ENCODE data around the gene KCNE1. TPM values are rescaled to one million over a fixed set of nuclear protein-coding genes. Genes with fewer than 3 reads are reported as not detected.
"Not testable (repeated sequence)": the region's sequence is repeated elsewhere in the genome, so short reads cannot be mapped to it uniquely, and the experiment has no call there.

Gene KCNE1
- polyA plus RNA-seq (ENCODE audit: insufficient read length), result 0.18 TPM
- long read RNA-seq, donor 1, result 0 reads
- long read RNA-seq, donor 2, result 0 reads
- long read RNA-seq, donor 3, result 0 reads
- long read RNA-seq, donor 4, result 0 reads
- long read RNA-seq, donor 5, result 0 reads
- long read RNA-seq, donor 6, result 0 reads
- long read RNA-seq, donor 7, result 0 reads
- long read RNA-seq, donor 8, result 0 reads

DNA sequence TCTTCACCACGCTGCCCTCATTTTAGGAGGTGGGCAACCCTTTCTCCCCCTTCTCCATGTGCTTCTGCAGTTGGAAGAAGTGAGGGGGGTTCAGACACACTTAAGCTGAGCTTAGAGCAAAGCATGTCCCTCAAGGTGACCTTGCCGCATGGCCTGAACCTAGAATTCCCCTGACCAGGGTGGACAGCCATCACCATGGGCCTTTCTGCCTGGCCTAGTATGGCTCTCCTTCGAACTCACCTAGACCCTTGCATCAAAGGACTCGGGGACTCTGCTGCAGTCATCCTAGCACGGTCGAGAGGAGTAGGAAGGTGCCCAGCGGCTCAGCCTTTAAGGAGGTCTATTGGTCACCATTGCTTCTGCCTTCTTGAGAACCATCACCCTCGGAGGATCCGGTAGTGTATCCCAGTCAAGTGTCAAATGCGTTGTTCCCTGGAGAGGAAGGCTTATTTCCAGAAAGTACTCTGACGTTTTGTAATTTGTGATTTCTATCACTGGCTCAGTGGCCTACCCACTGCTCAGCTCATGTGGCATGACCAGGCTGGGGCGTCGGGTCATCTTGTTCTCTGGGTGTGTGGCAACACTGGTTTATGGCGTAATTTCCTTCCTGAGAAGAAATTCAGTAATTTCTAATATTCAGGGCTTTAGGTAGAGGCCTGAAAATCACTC lies at the start of gene KCNE1:
Gene KCNE1 (minus strand): TSS at position 424 of the 669 bp plus-strand sequence. CDS start 62,576 bp downstream, outside the sequence.
- no peak for DNase-seq

DNA sequence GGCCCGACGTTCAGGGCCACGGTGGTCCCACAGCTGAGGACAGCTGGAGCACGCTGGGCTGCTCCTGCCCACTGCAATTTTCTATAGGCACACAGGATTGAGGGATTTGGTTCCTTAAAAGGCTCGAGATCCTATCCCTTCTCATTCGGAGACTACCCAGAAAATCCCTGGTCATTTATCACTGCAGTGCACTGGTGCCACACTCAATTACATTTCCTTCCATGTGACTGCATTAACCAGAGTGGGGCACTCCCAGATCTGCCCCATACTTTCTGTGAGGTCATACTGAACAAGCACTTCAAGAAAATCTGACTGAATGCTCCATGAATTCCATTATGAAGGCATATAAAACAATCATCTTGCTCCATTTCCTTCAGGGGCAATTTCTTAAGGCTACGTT lies 49.8 kb upstream of the KCNE1 start:
- DNase-seq, result no peak

DNA sequence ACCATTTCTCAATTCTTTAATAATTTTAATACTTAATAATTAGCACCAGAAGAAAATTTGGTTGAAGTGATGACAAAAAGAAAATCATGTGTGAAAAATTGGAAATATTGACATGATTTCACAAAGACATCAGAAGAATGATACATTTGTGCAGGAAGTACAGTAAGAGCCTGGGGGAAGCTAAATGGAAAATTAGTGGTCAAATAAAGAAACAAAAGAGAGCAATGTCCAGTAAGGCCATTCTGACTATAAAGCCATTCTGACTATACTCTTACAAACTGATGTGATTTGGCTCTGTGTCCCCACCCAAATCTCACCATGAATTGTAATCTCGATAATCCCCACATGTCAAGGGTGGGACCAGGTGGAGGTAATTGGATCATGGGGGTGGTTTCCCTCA lies 48.6 kb upstream of the KCNE1 start:
- no peak for DNase-seq

DNA sequence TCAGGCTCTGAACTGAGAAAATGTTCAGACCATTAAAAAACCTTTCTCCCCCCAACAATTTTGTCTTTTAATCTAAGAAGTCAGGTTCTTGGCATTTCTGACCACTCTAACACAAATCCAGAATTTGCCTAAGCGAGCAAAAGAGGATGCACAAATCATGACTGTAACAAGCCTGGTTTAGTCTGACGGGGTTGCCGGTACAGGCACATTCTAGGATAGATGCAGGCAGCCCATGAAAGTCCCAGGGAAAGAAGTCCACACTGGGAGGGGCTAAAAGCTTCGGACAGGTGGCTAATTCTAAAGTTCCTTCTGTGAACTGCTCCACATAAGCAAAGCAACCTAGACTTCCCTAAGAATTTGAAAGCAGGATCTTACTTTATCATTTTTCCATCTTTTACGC lies 48.0 kb upstream of the KCNE1 start:
- no peak for DNase-seq

DNA sequence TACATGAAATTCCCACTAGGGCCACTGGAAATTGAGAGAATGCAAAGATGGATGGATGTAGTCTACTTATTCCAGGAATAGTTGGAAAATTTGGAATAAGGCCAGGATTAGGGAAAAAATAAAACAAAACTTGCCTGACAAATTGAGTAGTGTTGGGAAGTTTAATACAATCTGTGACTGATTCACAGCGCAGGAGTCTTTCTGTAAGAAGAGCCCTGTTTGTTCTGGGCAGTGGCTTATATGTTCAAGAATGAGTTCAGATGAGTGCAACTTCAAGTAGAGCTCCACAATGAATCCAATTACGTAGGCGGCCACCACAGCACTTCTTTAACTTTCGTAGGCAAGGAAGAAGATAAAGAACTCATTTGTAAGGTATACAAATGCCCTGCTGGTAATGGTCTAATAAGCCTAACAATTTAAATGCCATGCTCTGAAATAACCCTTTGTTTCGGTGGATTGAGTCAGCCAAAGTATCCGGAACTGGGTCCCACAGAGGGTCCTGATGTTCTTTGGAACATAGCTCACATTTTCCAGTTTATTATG lies 47.1 kb upstream of the KCNE1 start:
- DNase-seq, result no peak

DNA sequence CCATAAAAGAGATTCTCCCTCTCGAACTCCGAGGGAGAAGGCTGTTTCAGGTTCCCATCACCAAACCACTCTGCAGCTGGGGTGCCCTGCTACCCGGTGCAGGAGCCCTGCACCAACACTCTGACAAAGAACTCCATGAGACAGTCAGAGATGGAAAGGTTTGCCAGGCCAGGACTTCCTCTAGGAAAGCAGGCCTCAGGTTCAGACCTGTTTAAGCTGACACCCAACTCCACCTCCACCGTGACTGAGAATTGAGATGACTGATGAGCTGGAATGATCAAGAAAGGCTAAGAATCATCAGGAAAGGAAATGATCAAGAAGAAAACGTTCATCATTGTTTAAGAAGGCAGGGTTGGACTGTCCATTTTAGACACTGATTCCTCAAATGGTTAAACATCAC lies 46.2 kb upstream of the KCNE1 start:
- no peak for DNase-seq

DNA sequence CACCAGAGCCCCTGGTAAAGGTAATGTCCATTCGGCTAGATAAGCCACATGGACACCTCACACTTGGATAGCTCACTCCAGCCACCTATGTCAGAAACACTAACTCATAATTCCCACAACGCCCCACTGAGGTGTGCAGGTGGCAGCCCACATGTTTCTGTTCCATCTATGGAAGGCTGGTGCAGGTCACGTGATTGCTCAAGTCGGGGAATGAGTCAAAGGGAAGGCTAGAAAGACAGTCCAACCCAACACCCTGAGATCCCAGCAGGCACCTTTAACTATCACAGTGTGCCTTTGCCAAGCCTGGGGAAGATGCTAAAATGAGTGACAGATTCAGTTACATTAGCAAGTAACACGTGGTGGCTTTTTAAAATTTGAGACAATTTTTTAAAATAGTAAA lies 45.3 kb upstream of the KCNE1 start:
- no peak for DNase-seq

DNA sequence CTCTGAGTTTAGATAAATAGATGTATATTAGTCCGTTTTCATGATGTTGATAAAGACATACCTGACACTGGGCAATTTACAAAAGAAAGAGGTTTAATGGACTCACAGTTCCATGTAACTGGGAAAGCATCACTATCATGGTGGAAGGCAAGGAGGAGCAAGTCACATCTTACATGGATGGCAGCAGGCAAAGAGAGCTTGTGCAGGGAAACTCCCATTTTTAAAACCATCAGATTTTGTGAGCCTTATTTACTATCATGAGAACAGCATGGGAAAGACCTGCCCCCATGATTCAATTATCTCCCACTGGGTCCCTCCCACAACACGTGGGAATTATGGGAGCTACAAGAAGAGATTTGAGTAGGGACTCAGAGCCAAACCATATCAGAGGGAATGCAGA lies 42.7 kb upstream of the KCNE1 start:
- not testable (repeated sequence) for DNase-seq

DNA sequence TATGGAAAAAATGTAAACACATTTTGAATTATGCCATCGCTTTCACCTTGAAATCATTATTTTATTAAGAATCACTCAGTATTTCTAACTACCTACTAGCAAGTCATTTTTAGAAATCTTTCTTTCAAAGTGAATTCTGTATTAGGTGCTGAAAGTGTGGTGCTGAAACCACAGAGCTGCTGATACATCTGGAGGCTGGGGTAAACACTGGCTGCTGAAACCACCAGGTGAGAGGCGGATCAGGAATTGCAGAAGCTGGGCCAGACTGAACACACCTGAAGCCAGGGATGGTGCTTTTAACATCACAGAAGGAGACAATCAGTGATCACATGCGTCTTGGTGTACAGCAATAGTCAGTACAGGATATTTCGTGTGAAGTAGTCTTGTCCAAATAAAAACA lies 42.2 kb upstream of the KCNE1 start:
- DNase-seq, result no peak

DNA sequence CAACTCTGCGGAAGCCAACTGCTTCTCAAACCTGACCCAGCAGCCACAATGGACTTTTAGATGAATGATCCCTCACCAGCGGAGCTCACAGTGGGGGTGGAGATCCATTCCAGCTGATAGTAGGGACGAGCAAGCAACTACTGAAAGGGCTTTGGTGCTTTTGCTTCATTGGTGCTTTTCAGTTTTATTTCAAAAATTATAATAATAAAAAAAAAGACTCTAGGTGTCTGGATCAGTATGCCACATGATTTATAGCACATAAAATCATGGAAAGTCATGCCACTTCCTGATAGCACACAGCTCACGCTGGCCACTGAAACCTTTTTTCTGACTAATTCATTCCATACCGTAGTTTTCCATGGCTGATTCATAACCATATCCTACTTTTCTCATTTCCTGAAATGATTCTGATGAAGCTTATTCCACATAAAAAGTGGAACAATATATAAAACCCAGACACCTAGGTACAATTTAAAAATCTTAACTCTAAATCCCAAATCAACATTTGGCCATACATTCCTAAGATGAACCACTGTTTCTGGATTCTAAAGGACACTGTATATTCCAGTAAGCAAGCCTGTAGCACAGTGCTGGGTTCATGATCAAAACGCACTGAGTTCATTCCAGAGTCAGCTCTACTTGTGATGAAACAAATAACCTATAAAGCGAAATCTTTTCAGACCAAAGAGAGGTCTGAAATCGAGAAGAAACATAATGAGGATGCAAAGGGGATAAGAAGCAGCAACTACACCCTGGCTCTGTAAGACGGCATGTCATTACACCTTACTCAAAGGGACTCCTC lies 41.3 kb upstream of the KCNE1 start:
- no peak for DNase-seq

DNA sequence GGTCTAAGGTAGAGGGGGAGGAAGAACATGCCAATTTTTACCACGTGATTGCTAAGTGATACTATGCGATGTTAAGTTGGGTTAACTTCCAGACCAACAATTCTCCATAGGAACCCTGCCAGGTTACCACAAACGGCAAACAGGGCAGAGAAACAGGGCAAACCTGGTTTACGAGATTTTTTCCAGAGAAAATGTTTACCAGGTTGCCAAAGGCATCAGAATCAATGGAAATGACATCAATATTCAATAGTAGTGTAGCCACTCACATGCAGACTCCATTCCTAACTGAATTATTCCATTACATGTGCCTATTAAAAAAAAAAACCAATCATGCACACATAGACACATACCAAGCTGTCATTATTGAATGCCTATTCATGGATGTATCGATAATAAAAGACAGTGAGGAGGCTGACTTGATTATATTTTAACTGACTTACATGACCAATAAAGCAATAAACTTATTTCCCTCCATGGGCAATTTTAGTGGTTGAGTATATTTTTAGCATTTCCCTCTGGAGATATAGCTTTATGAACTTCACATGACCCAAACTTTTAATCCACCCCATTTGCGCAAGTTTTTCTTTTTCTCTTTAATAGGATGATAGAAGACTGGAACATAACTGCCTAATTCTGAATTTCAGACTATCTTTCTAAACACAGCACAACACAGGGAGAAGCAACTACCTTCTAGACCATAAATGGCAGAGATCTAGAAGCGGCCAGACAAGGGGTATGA lies 40.5 kb upstream of the KCNE1 start:
- DNase-seq, result no peak

DNA sequence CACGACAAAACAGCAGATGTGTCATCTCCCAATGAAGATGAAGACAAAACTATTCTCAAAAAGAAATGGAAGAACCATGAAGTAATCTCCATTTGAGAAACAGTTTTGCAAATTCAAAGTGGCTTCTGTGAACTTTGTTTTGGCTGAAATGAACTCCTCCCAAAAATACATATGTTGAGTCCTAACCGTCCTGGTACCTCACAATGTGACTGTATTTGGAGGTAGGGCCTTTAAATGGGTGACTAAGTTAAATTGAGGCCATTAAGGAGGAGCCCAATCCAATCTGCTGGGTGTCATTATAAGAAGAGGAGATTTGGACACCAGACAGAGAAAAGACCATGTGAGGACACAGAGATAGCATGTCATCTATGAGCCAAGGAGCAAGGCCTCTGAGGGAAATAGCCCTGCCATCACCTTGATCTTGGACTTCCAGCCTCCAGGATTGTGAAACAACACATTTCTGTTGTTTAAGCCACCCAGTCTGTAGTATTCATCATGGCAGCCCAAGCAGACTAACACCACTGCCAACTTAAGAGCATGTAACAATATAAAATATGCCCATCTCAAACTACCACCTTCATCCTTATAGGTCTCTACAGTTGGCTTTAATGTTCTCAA lies 38.3 kb upstream of the KCNE1 start:
- no peak for DNase-seq

DNA sequence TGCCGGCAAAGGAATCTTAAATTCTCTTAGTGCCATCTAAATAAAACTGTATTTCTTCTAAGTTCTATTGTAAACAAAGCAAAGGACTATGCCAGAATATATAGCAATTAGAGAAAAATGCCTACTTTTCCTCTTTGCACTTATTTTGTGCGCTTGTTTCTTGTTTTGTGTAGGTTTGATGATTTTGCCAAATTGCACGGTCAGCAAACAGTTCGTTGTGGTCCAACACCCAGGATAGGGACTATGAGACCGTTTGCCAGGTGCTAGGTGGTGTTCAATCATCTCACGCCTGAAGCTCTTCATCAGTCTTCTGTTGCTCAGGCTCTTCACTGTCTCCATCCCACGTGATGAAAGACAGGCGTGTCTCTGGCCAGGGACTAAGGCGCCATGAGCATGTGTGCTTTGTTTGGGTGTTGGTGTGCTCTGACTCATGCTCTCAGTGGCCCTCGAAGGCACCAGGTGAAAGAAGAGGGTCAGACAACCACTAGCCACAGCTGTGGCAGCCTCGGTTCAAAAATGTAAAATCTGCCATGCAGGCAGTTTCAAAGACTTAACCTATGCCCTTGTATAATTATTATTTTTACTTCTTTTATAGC lies 36.9 kb upstream of the KCNE1 start:
- DNase-seq, result no peak

DNA sequence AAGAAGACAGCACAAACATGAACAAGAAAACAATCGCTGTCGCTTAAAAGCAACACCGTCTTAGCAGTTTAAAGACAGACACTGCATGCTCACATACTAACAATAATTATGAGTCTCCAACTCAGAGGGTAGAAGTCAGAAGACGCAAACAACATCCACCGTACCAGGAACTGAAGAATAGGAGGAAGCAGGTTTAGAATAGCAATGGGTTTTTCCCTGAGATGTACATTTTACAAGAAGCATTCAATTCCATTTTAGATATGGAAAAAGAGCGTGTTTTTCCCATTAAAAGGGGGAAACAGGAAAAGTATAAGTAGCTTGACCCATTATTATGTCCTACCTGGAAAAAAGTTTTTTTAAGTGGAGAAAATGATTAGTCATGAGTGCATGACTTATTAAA lies 34.5 kb upstream of the KCNE1 start:
- DNase-seq, result no peak

DNA sequence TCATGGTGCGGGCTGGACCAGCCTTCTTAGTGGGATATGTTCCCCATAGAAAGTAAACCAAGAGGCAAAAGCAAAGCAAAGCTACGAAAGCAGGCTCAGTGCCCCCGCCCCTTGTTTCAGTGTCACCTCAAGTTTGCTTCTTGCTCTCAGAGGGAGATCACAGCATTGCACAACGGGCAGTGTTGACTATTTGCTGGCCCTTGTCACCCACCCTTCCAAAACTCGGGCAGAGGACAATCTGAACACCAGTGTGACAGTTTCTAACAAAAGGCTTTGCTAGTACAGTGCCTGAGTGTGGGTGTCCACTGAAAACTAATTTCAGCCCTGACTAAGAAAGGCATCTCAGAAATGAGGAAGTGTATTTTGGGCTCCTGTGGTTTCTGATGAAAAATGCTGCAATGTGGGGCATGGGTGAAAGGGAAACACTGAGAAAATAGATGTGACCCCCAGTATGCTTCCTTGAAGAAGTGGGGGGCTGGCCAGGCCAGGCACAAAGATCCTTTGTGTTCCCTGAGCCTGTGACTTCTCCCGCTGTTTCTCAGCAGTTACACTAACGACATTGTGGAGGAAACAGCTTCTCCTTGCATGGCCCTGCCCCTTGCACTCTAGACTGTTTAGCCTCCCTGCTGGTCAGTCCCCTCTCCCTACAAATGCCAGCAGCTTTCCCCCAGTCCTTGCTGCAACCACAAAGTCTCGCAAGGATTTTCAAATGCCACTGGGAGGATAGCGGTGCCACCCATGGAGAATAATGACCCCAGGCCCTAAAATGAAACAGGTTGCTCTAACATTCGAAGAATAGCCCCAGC lies 33.3 kb upstream of the KCNE1 start:
- DNase-seq, result no peak

DNA sequence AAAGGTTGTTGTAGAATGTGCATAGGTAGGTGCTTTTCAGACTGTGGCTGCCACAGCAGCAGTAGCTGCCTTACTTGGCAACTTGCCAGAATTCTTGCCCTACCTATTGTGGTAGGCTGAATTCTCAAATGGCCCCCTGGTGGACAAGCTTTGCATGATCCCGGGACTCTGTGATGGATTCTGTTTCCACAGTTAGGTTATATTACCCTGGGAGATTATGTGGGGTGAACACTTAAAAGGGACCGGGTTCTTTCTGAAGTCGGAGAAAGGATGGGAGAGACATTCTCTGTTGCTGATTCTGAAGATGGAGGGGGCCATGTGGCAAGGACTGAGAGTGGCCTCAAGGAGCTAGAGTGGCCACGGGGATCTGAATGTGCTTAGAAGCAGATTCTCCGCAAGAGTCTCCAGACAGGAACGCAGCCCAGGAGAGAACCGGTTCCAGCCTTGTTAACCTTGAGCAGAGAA lies 32.1 kb upstream of the KCNE1 start:
- DNase-seq, result no peak

DNA sequence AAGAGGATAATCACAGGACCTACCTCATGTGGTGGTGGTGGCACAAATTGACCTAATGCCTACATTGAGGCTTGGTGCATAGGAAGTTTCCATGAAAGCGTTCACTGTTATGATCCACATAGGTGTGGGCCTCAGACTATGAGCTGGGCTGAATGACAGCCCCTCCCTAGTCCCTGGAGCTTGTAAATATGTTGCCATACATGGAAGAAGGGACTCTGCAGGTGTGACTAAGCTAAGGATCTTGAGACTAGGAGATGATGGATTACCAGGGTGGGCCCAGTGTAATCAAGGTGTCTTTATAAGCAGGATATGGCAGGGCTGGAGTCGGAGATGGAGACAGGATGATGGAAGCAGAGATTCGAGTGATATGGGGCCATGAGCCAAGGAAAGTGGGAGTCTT lies 31.0 kb upstream of the KCNE1 start:
- no peak for DNase-seq

DNA sequence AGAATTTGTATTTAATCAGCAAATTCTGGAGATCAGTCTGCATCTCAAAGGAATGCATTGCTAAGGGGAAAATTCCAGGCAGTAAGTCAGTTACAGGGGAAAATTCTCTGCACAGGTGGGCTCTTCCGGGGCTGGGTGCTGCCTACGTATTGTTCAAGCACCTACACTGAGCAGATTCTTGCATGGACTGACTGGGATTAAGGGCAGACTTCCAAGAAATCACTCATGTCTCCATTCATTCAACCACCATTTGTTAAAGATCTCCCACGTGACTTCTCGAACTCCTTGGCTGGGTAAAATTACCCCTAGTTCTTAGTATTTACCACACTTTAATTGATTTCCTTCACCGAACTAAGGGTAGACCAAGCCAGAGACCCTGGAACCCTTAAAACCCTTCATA lies 28.2 kb upstream of the KCNE1 start:
- no peak for DNase-seq

DNA sequence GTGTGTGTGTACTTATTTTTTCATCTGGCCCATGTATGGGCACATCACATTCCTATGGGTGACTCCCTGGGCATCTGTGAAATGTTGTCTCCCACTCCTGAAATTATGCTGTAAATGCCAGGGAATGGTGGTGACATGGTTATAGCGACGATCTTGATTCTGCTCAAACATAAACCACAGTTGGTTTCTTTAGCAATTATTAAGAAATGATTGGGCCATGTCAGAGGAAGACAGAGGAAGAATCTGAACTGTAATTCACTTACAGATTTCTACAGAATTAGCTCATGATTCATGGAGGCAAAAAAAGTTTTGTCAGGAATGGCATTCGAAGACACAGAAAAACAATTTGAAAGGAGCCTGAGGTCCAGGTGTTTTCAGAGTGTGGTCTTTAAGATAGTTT lies 25.8 kb upstream of the KCNE1 start:
- no peak for DNase-seq

DNA sequence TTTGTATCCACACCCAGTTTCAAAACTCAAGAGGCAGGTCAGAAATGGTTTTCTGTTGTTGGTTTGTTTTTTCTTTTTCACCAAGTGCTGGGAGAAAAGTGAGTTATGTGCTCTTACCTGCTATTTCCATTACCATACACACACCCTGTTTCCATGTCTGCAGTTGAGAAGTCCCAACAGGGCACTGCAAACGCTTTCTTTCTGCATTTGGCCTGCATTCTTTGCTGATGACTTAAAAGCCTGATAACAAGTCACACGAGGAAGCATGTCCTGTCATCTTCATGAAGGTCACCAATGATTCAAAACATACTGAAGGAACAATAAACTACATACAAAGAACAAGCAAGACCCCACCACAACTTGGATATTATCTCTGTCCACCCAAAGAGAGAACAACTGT lies 24.8 kb upstream of the KCNE1 start:
- no peak for DNase-seq

DNA sequence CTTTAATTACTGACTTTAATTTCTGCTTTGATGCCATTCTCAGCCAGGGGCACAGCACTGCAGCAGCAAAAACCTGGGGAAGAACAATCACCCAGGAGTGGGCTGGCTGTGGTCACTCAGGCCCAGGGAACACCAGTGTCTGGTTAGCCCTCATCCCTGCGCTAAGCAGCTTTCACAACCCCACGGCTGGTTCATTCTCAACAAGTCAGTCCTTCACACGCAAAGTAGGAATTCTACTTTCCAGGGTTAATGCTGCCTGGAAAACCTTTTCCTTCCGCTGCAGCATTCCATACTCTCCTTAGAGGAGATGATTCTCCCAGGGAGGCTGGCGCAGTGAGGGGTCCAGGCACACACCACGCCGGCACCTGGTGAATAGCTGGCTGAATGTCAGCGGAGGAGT lies 24.3 kb upstream of the KCNE1 start:
- no peak for DNase-seq

Data from left kidney (tissue), 8 donors.